ENCODE results near the gene LIG1.
A peak's percentile ranks its signal among the peaks of the same experiment; 100 is the strongest.
"Not testable (repeated sequence)": the region's sequence is repeated elsewhere in the genome, so short reads cannot be mapped to it uniquely, and the experiment has no call there.

Gene LIG1

DNA sequence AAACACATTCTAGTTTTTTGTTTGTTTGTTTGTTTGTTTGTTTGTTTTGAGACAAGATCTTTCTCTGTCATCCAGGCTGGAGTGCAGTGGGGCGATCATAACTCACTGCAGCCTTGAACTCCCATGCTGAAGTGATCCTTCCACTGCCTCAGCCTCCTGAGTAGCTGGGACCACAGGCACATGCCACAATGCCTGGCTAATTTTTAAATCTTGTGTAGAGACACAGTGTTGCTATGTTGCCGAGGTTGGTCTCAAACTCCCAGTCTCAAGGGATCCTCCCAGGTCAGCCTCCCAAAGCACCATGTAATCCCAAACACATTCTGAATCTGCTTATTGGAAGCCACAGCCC, 75.3 kb downstream of the LIG1 start:
- no peak for DNase-seq
- in situ Hi-C loops (cut with HindIII; ENCODE audit: low pct_ligation_motif_present, low pct_unique_long_range_greater_than_20kb, low sequenced_read_pairs) = no loop called here

DNA sequence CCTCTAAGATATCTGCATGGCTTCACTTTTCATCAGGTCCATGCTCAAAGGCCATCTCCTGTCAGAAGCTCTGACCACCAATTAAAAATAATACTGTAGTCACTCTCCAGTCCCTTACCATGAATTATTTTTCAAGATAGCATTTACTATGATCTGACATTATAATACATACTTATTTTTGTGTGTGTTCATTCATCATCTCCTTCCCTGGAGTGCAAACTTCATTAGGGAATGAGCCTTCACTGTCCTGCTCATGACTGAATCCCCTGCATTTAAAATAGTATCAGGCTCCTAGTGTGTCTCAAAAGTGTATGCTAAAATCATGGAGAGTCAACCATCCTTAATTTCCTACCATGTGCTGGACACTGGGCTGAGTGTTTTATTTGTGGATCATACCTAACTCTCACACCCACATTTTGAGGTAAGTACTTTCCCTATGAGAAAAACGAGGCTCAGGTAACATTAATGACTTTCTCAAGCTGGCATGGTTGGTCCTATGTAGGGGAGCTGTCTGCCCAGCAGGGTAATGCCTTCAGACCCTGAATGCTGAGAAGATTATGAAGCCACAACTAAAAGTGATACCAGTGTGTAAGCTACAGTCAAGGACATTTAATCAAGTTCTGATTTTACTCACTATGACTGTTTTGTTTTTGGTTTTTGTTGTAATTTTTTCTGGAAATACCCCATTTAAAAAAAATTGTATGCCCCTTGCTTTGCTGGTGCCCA, 75.9 kb downstream of the LIG1 start:
- in situ Hi-C loops (cut with HindIII; ENCODE audit: low pct_ligation_motif_present, low pct_unique_long_range_greater_than_20kb, low sequenced_read_pairs) = no loop called here
- no peak for DNase-seq

DNA sequence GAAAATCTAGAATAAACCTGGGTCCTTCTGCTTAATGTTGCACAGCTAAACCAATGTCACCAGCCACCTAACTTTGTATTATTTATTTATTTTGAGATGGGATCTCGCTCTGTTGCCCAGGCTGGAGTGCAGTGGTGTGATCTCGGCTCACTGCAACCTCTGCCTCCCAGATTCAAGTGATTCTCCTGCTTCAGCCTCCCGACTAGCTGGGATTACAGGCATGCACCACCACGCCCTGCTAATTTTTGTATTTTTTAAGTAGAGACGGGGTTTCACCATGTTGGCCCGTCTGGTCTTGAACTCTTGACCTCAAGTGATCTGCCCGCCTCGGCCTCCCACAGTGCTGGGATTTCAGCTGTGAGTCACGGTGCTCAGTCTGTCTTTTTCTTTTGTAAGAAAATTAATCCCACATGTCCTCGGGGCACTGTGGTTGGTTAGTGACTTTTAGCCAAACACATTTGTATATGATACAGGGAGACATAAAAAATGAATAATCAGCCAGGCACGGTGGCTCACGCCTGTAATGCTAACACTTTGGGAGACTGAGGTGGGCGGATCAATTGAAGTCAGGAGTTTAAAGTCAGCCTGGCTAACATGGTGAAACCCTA, 78.9 kb downstream of the LIG1 start:
- in situ Hi-C loops (cut with HindIII; ENCODE audit: low pct_ligation_motif_present, low pct_unique_long_range_greater_than_20kb, low sequenced_read_pairs); DNase-seq: not testable (repeated sequence)

- in situ Hi-C loops (cut with HindIII; ENCODE audit: low pct_ligation_motif_present, low pct_unique_long_range_greater_than_20kb, low sequenced_read_pairs) = no loop called here
- no peak for DNase-seq
These were observed 79.8 kb downstream of the LIG1 start for GRCh38 chr19:48090281-48090802.

DNA sequence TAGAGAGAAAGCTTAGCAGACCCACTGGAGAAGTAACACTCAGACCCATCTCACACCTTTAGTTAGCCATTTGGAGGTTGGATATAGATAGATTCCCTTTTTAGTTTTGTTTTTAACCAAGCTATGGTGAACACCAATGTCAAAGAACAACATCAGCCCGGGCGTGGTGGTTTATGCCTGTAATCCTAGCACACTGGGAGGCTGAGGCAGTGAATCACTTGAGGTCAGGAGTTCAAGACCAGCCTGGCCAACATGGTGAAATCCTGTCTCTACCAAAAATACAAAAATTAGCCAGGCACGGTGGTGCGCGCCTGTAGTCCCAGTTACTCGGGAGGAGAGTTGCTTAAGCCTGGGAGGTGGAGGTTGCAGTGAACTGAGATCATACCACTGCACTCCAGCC, 81.2 kb downstream of the LIG1 start:
- in situ Hi-C loops (cut with HindIII; ENCODE audit: low pct_ligation_motif_present, low pct_unique_long_range_greater_than_20kb, low sequenced_read_pairs); DNase-seq: not testable (repeated sequence)

DNA sequence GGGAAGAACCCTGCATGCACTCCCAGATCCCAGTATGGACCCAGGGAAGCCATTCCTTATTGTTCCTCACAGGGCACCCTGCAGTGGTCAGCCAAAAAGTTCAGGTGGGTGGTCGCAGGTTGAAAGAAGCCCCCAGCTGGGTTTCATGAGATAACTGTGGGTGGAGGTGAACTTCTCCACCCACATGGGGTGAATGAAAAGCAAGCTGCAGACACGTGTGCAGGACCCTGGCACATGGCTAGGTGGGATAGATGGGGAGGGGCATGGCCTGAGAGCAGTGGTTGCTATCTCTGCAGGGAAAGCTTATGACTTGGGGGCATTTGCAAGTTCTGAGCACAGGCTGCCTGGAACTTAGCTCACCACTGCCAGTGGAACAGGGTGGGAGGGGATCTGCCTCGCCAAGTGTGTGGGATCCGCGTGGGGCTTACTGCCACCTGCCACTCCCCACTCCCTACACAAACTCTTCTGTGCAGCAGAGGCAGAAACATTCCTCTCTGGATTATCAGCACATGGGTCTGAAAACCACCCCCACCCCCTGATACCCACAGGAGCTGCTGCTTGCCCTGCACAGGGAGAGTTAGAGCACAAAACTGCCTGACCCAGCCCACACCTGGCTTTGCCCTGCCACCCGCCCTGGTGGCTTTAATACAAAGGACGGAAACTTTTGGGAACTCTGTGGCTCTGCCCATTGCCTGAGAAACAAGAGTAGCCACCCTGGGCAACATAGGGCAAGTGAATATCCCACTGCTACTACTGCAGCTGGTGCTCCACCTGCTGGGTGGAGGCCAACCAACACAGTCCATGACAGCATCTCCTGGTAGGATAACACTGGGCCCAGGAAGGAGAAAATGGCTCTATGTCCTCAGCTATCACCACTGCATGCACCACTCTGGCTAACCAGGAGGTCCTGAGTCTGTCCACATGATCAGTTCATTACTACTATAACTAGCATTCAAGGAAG, 84.0 kb downstream of the LIG1 start:
- in situ Hi-C loops (cut with HindIII; ENCODE audit: low pct_ligation_motif_present, low pct_unique_long_range_greater_than_20kb, low sequenced_read_pairs) = no loop called here
- no peak for DNase-seq

DNA sequence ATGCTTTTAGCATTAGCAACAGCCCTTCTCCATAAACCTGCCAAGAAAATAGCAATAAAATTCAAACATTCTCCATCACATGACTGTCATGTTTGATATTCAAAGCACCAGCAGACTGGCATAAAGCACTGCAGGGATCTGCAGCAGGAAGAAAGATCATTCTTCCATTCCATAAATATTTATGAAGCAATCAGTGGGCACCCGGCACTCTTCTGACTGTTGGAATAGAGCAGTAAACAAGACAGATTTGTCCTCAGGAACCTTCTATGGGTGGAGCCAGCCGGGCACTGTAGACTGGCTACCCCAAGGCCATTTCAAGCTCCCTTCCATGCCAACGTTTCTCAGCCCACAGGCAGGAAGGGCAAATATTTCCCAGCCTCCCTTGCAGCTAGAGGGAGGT, 85.1 kb downstream of the LIG1 start:
- in situ Hi-C loops (cut with HindIII; ENCODE audit: low pct_ligation_motif_present, low pct_unique_long_range_greater_than_20kb, low sequenced_read_pairs) = no loop called here

GRCh38 chr19:48081106-48081505, 89.0 kb downstream of the LIG1 start:
- in situ Hi-C loops (cut with HindIII; ENCODE audit: low pct_ligation_motif_present, low pct_unique_long_range_greater_than_20kb, low sequenced_read_pairs) = no loop called here
- DNase-seq = no peak

More for the DNA sequence above, 85.1 kb downstream of the LIG1 start:
- DNase-seq = no peak

- DNase-seq; in situ Hi-C loops (cut with HindIII; ENCODE audit: low pct_ligation_motif_present, low pct_unique_long_range_greater_than_20kb, low sequenced_read_pairs): not testable (repeated sequence)
These were observed 99.9 kb downstream of the LIG1 start for GRCh38 chr19:48070177-48070769.

DNA sequence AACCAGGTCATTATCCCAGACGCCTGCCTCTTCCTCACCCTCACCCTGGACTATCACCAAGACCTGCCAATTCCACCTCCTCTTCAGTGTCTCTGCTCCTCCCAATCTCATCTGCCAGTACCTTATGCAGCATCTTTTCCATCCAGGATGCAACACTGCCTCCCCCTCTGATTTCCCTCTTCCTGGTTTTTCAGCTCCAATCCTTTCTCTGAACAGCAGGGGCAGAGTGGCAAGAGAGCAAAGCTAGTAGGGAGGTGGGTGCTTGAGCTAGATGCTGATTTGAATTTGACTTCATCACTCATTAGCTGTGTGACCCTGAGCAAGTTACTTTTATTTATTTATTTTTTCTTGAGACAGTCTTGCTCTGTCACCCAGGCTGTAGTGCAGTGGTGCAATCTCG, 100.7 kb downstream of the LIG1 start:
- peak; percentile 2 for DNase-seq
- in situ Hi-C loops (cut with HindIII; ENCODE audit: low pct_ligation_motif_present, low pct_unique_long_range_greater_than_20kb, low sequenced_read_pairs) = no loop called here

Data from ACHN (cell line).